Measurements from ENCODE around the gene SLC22A5. TPM values are rescaled to one million over a fixed set of nuclear protein-coding genes. Genes with fewer than 3 reads are reported as not detected.

The SLC22A5 gene
- total and polyA plus RNA-seq, 9 of the 15 experiments (the other 6 are each of a cell fraction or from before 2014, with no cell fraction given) = 3.0 to 16.6 (median 8.3) TPM

GRCh38 chr5:132410451-132411303 lies 41.2 kb downstream of the SLC22A5 start (continued):
- TF ChIP-seq MGA (IDR thresholded peaks at IDR 0.05) = peak; percentile 37; the same call in 1 of the 2 replicates
- TF ChIP-seq MYC (IDR thresholded peaks at IDR 0.05; ENCODE audit: low read depth, low read length) = peak; percentile 77; the same call in 1 of the 2 replicates
- no peak for TF ChIP-seq MYC (CRISPR knock-in tag; IDR thresholded peaks at IDR 0.05; ENCODE audit: borderline replicate concordance, low read depth)
- TF ChIP-seq E2F3 (CRISPR knock-in tag; IDR thresholded peaks at IDR 0.05) = peak; percentile 65; the same call in 1 of the 2 replicates
- peak; percentile 23 for TF ChIP-seq HNRNPK (IDR thresholded peaks at IDR 0.05; ENCODE audit: low read depth, low read length, poor library complexity, severe bottlenecking)
- TF ChIP-seq SIN3B (IDR thresholded peaks at IDR 0.05; ENCODE audit: low read depth) = 0 out of 2 replicates have a peak, but pooled peaks have one; percentile 22
- TF ChIP-seq ZBTB7A (IDR thresholded peaks at IDR 0.05; ENCODE audit: borderline replicate concordance, control insufficient read depth, low read depth, low read length) = peak; percentile 97
- TF ChIP-seq ATF7 (IDR thresholded peaks at IDR 0.05) = peak; percentile 60; the same call in 1 of the 2 replicates
- TF ChIP-seq ZBTB26 (CRISPR knock-in tag; IDR thresholded peaks at IDR 0.05) = no peak
- TF ChIP-seq SOX6 (IDR thresholded peaks at IDR 0.05) = peak; percentile 36; the same call in 1 of the 2 replicates
